ENCODE data around the gene LILRA6.
A peak's percentile ranks its signal among the peaks of the same experiment; 100 is the strongest.
"Not testable (repeated sequence)": the region's sequence is repeated elsewhere in the genome, so short reads cannot be mapped to it uniquely, and the experiment has no call there.

LILRA6 gene

GRCh38 chr19:54262470-54262869, 19.9 kb upstream of the LILRA6 start:
- DNase-seq = no peak

GRCh38 chr19:54262066-54262465, 19.5 kb upstream of the LILRA6 start:
- no peak for DNase-seq

GRCh38 chr19:54257116-54257480, 14.5 kb upstream of the LILRA6 start, which contains the start of gene LILRB5:
LILRB5 (minus strand) TSS chr19:54257273; CDS start chr19:54257193, 80 bp downstream.
- no peak for DNase-seq

- DNase-seq = no peak
These were observed 13.9 kb upstream of the LILRA6 start for GRCh38 chr19:54256250-54257115.

- no peak for DNase-seq
These were observed 12.7 kb upstream of the LILRA6 start for GRCh38 chr19:54255105-54255775.

- DNase-seq = no peak
These were observed 11.8 kb upstream of the LILRA6 start for GRCh38 chr19:54254195-54254906.

- DNase-seq = no peak
These were observed 11.0 kb upstream of the LILRA6 start for GRCh38 chr19:54253331-54254194.

GRCh38 chr19:54252845-54253244, 10.3 kb upstream of the LILRA6 start:
- DNase-seq = no peak

- DNase-seq = no peak
These were observed 9.7 kb upstream of the LILRA6 start for GRCh38 chr19:54252243-54252642.

GRCh38 chr19:54248016-54248601, 5.5 kb upstream of the LILRA6 start:
- no peak for DNase-seq

- DNase-seq = no peak
These were observed 4.7 kb upstream of the LILRA6 start for GRCh38 chr19:54247106-54247930.

GRCh38 chr19:54245936-54246335, 3.3 kb upstream of the LILRA6 start:
- no peak for DNase-seq

GRCh38 chr19:54243809-54244208, 1.2 kb upstream of the LILRA6 start:
- DNase-seq = not testable (repeated sequence)

- not testable (repeated sequence) for DNase-seq
These were observed 356 bp downstream of the LILRA6 start for GRCh38 chr19:54242234-54242633.

GRCh38 chr19:54240372-54241336, 1.9 kb downstream of the LILRA6 start:
- not testable (repeated sequence) for DNase-seq

GRCh38 chr19:54239491-54240371, 2.9 kb downstream of the LILRA6 start:
- DNase-seq = not testable (repeated sequence)

- no peak for DNase-seq
These were observed 8.6 kb downstream of the LILRA6 start for GRCh38 chr19:54233941-54234340.

- DNase-seq = peak; percentile 70
These were observed 11.3 kb downstream of the LILRA6 start for GRCh38 chr19:54231077-54231931.

Measured in effector CD8-positive, alpha-beta T cell (primary cell).